GM18519 (cell line): Measurements from ENCODE around the gene TEX13D.

Source experiments
- ATAC-seq: cut with Tn5 transposase; IDR thresholded peaks from one replicate; pipeline ENCODE4 v1.9.1; 2021; ENCODE audit warnings: mild to moderate bottlenecking, moderate library complexity; ENCODE audit not compliant: unreplicated experiment, low FRiP score

TEX13D gene

DNA sequence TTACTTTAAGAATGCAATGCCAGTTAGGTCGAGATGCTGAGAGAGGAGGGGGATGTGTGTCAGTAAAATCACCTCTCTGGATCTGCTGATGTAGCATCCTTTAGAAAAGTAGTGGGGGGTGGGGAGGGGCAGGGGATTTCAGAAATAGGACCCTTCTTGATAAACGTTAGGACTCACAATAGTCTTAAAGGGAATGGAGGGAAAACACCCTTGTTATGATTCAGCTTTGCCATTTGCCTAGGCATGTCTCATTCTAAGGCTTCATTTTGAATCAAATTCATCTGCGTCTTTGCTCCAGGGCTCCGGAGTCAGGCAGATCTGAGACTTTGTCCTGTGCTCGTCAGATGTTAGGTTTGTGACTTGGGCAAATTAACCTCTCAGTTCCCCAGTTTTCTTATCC is 14.8 kb downstream of the TEX13D start:
- ATAC-seq, result no peak

DNA sequence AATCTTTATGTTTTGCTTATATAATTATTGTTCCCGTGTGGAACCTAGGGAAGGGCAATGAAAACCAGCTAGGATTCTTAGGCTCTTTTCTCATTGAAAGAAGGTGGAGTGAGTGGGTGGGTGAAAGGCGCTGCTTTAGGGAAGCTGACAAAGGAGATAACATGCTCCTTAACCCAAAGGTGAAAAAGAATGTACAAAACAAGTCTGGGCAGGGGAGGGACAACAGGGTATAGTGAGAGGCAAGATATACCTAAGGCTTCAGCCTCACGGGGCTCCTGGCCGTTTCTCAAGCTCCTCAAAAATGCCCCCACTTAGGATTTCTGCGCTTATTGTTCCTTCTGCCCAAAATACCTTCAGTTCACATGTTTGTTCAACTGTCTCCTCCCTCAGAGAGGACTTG is 15.7 kb downstream of the TEX13D start:
- ATAC-seq, result no peak

DNA sequence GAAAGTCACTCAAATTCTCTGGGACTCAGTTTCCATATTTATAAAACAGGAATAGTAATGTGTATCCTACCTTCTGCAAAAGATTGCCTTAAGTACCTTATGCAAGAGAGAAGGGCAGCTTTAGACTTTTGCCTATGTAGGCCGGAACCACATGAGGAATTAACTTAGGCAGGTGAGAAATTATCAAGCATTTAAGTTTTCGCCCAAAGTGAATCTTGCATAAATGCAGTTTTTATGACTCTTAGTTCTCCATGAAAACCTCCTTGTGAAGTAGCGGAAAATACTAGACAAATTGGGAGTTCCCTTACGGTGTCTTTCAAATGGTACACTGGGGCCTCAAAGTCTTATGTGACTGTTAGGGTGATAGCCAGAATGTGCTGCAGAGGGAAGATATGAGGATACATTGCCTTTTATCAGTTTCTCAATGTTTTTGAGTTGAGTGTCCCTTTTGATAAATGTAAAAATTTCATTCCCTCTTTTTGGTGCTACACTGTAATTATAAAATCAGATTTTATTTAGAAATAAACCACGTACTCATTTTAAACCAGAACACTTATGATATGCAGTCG is 16.5 kb downstream of the TEX13D start:
- ATAC-seq, result no peak

DNA sequence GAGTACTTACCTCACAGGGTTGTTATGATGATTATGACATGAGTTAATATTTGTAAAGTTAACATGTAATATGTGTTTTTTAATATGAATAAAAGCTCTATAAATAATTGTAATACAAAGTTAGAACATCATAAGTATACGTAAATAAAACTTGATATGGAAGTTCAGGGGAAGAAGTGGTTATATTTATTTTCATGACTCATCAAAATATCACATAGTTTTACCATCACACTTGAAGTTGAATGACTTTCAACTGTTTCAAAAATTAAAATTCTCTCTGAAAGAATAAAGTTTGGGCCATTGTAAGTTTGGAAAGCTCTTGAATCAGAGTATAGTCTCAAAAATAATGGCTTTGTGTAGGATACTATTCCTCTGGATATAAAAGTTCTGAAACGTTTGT is 22.2 kb downstream of the TEX13D start:
- ATAC-seq, result no peak

DNA sequence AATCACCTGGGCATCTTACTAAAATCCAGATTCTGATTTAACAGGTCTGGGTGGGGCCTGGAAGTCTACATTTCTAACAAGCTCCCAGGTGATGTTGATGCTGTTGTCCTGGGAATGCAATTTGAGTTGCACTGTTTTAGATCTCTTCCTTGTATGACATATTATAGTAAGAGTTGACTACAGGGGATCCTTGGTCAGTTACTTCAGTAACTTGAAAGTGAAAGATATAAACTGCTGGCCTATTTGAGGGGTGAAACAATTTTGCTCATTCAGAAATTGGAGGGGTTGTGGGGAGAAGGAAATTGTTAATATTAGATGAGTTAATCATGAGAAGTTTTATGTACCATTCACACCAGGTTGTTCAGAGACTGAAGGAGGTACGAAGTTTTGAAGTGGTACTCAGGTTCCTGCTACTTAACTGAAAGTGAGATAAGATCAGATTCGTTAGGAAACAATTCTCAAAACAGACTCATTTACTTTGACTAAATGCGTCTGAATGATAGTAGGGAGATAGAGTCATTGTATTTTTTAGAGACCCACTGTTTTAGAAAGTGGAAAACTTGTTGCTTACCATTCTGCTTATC is 26.4 kb downstream of the TEX13D start:
- no peak for ATAC-seq

DNA sequence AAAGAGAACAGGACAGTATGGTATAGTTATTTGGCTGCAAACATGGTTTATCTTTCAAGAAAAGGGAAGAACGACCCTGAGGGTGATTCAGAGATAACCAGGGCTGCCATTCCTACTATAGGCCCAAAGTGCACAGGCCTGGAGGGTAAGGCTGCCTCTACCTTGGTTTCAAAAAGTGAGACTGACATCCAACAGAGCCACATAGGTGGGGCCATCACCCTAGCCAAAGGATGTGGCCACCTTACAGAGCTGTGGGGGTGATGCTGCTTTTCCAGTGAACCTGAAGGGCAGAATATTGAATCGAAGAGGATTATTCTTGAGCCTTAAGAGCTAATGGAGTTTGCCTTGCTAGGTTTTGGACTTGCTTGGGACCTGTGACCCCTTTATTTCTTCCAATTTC is 29.6 kb downstream of the TEX13D start:
- no peak for ATAC-seq

DNA sequence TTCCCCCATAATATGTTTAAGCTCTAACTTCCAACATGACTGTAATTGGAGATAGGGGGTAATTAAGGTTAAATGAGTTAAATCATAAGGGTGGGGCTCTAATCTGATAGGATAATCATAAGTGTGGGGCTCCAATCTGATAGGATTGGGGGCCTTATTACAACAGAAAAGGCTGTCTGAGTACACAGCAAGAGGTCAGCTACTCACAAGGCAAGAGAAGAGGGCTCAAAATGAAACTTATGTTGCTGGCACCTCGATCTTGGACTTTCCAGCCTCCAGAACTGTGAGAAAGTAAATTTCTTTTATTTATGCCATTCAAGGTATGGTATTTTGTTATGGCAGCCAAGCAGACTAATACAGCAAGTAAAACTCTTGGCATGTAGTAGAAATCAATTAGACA is 30.3 kb downstream of the TEX13D start:
- no peak for ATAC-seq

DNA sequence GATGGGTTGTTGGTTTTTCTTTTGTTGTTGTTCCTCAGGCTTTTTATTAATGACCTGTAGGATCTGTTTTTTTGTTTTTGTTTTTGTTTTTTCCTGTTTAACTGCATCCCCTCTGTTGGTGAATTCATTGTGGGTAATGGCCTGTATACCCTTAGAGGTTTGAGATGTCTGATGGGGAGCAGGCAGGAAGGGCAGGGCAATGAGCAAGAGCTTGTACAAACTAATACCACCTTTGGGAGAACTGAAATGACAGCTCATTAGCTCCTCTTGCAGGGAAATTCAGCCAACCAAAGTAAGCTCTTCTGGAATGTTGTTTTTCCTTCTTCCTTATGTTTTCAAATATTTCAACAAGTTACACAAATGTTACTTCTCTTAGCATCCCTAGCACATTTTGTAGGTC is 37.3 kb downstream of the TEX13D start:
- no peak for ATAC-seq

DNA sequence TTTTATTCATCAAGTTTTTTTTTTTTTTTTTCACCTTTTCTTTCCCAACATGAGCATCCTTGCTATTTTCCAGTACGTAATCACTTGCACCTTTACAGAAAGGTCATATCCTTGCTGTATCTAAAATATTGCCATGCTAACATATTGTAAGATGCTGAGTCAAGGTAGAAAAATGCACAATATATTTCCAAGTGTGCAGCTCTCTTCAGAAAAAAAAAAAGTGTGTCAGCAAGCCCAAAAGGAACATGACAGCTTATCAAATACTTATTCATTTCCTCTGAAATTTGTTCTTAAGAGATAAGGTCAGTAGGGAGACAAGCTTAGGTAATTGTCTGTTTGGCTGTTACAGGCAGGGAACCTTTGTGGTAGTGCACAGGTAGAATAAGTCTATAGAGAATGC is 40.9 kb downstream of the TEX13D start:
- ATAC-seq, result no peak

DNA sequence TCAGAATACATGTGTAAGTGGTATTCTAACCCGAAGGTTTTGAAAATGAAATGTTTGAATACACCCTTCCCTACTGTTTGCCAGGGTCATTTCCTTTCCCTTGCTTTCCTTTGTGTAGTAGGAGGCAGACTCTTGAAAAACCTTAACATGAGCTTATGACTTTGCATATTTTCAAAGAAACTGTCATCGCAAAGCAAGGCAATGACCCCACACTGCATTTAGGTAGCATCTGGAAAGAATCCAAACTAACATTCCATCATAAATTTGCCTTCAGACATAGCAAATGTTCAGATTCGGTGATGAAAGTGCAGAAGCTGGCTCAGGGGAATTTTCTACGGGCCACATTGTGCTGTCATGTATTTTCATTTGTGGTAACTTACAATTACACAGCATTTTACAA is 46.2 kb downstream of the TEX13D start:
- no peak for ATAC-seq

DNA sequence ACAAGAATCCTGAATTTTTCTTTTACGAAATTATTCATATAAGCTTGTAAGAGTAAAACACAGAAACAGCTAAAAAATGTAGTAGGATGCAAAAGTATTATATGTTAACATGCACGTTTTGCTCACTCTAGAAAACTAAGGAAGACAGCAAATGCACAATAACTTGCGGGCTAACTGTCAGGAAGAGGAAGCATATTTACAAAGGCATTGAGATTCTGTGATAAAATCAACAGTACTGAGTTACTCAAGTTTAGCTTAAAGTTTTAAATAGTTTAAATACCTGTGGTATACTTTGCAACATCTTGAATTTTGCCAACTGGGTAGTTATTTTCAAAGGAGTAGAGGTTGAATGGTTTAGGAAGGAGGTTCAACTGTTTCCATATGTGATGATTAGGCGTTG is 50.9 kb downstream of the TEX13D start:
- ATAC-seq, result no peak

DNA sequence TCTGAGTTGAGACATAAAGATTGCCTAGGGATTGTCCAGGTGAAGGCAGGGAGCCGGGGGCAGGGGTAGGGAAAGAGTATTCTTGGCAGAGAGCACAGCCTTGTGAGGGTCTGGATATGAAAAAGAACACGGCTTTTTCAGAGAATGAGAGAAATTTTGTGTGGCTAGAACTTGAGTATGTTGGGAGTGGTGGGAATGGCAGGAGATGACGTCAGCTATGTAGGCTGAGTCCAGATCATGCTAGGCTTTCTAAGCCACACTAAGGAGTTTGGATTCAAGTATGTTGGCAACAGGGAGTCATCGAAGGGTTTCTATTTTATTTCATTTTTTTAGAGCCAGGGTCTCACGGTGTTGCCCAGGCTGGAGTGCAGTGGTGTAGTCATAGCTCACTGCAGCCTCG is 53.9 kb downstream of the TEX13D start:
- ATAC-seq, result no peak
